ENCODE data around the gene AAR2.

The AAR2 gene

GRCh38 chr20:36219671-36220220, 16.5 kb upstream of the AAR2 start:
- DNase-seq, result no peak

- no peak for DNase-seq
Observed at GRCh38 chr20:36225666-36226065, 10.6 kb upstream of the AAR2 start.

- no peak for DNase-seq
Observed at GRCh38 chr20:36228770-36229169, 7.5 kb upstream of the AAR2 start.

GRCh38 chr20:36230019-36230418, 6.3 kb upstream of the AAR2 start:
- DNase-seq, result no peak

- no peak for DNase-seq
Observed at GRCh38 chr20:36231331-36231730, 4.9 kb upstream of the AAR2 start.

GRCh38 chr20:36234771-36235320, 1.4 kb upstream of the AAR2 start:
- no peak for DNase-seq

- DNase-seq, result no peak
Observed at GRCh38 chr20:36236786-36237121, 476 bp downstream of the AAR2 start.

GRCh38 chr20:36237477-36237876, 1.2 kb downstream of the AAR2 start:
- DNase-seq, result no peak

- no peak for DNase-seq
Observed at GRCh38 chr20:36238153-36238552, 1.9 kb downstream of the AAR2 start.

GRCh38 chr20:36238760-36239159, 2.5 kb downstream of the AAR2 start:
- DNase-seq, result no peak

- no peak for DNase-seq
Observed at GRCh38 chr20:36240076-36240475, 3.8 kb downstream of the AAR2 start.

GRCh38 chr20:36241678-36242077, 5.4 kb downstream of the AAR2 start:
- DNase-seq, result no peak

- no peak for DNase-seq
Observed at GRCh38 chr20:36243726-36244125, 7.4 kb downstream of the AAR2 start.

GRCh38 chr20:36246401-36246800, 10.1 kb downstream of the AAR2 start:
- no peak for DNase-seq

GRCh38 chr20:36248836-36249235, 12.6 kb downstream of the AAR2 start:
- no peak for DNase-seq

GRCh38 chr20:36249450-36249849, 13.2 kb downstream of the AAR2 start:
- no peak for DNase-seq

GRCh38 chr20:36251426-36251825, 15.1 kb downstream of the AAR2 start:
- DNase-seq, result no peak

- DNase-seq, result no peak
Observed at GRCh38 chr20:36252511-36252910, 16.2 kb downstream of the AAR2 start.

- no peak for DNase-seq
Observed at GRCh38 chr20:36253036-36253435, 16.8 kb downstream of the AAR2 start.

- no peak for DNase-seq
Observed at GRCh38 chr20:36254076-36254475, 17.8 kb downstream of the AAR2 start.

GRCh38 chr20:36255445-36255844, 19.2 kb downstream of the AAR2 start:
- DNase-seq, result no peak

- DNase-seq, result no peak
Observed at GRCh38 chr20:36259177-36260061, 23.1 kb downstream of the AAR2 start.

GRCh38 chr20:36260316-36260715, 24.0 kb downstream of the AAR2 start:
- no peak for DNase-seq

GRCh38 chr20:36261389-36262105, 25.3 kb downstream of the AAR2 start:
- no peak for DNase-seq
